Liver (tissue), 9 donors: ENCODE data around the gene MANF. TPM values are rescaled to one million over a fixed set of nuclear protein-coding genes. Genes with fewer than 3 reads are reported as not detected.

Experiments
- DNase-seq: peaks from one replicate; pipeline ENCODE4 v3.0.0-alpha.2; 2017; ENCODE audit warnings: low spot score
- H3K27ac ChIP-seq, 2 donors: one replicate each; pipeline ENCODE4 v1.7.0; 2013; ENCODE audit warnings: inconsistent platforms in 2 of 2, low read length in 2 of 2, control low read depth in 1 of 2, low read depth in 1 of 2, mild to moderate bottlenecking in 1 of 2
- H3K27me3 ChIP-seq, 4 donors: one replicate each; pipeline versions ENCODE4 v1.6.1 to v1.7.0; 2013; ENCODE audit warnings: low read length in 3 of 4, inconsistent platforms in 1 of 4, mild to moderate bottlenecking in 1 of 4, moderate library complexity in 1 of 4; ENCODE audit not compliant: control insufficient read depth in 4 of 4, insufficient read depth in 4 of 4
- H3K36me3 ChIP-seq, 4 donors: one replicate each; pipeline versions ENCODE4 v1.6.1 to v1.7.0; 2013; ENCODE audit warnings: low read length in 3 of 4, mild to moderate bottlenecking in 3 of 4, low read depth in 1 of 4, moderate library complexity in 1 of 4; ENCODE audit not compliant: control insufficient read depth in 4 of 4, insufficient read depth in 3 of 4
- H3K4me1 ChIP-seq, 4 donors: one replicate each; pipeline versions ENCODE4 v1.6.1 to v1.7.0; 2013; ENCODE audit warnings: low read length in 3 of 4, mild to moderate bottlenecking in 3 of 4, moderate library complexity in 1 of 4; ENCODE audit not compliant: control insufficient read depth in 4 of 4, insufficient read depth in 4 of 4
- H3K4me3 ChIP-seq, 3 donors: one replicate each; pipeline versions ENCODE4 v1.6.1 to v1.7.0; 2013; ENCODE audit warnings: low read length in 3 of 3, control low read depth in 1 of 3, low read depth in 1 of 3, mild to moderate bottlenecking in 1 of 3
- H3K9ac ChIP-seq, 2 donors: one replicate each; pipeline ENCODE4 v1.7.0; 2013; ENCODE audit warnings: low read length in 2 of 2, mild to moderate bottlenecking in 2 of 2, moderate library complexity in 2 of 2, control low read depth in 1 of 2, low read depth in 1 of 2
- H3K9me3 ChIP-seq, 4 donors: one replicate each; pipeline versions ENCODE4 v1.6.1 to v1.7.0; 2013; ENCODE audit warnings: low read length in 3 of 4; ENCODE audit not compliant: control insufficient read depth in 4 of 4
- EGR1 ChIP-seq, 2 donors: IDR thresholded peaks; 2 replicates each; pipeline ENCODE4 v1.6.1; 2016 to 2018; ENCODE audit warnings: antibody characterized with exemption in 2 of 2, low read depth in 2 of 2
- FOXA1 ChIP-seq: IDR thresholded peaks from 2 replicates; pipeline ENCODE4 v1.6.1; 2016; ENCODE audit warnings: antibody characterized with exemption
- FOXA2 ChIP-seq: IDR thresholded peaks from 2 replicates; pipeline ENCODE4 v1.6.1; 2016; ENCODE audit warnings: antibody characterized with exemption
- GABPA ChIP-seq, 2 donors: IDR thresholded peaks in 1 of 2; conservative IDR thresholded peaks in 1 of 2; 2 replicates each; pipeline ENCODE4 v1.6.1; 2016; ENCODE audit warnings: antibody characterized with exemption in 2 of 2, mild to moderate bottlenecking in 1 of 2, moderate library complexity in 1 of 2
- HNF4A ChIP-seq, 2 donors: conservative IDR thresholded peaks; 2 replicates each; pipeline ENCODE4 v1.6.1; 2016; ENCODE audit warnings: antibody characterized with exemption in 2 of 2, mild to moderate bottlenecking in 2 of 2
- HNF4G ChIP-seq: IDR thresholded peaks from 2 replicates; pipeline ENCODE4 v1.6.1; 2016; ENCODE audit warnings: antibody characterized with exemption
- JUND ChIP-seq, 2 donors: IDR thresholded peaks; 2 replicates each; pipeline ENCODE4 v1.6.1; 2016; ENCODE audit warnings: antibody characterized with exemption in 2 of 2
- NR2F2 ChIP-seq: IDR thresholded peaks from 2 replicates; pipeline ENCODE4 v1.6.1; 2016; ENCODE audit warnings: antibody characterized with exemption
- RXRA ChIP-seq, 2 donors: IDR thresholded peaks; 2 replicates each; pipeline ENCODE4 v1.6.1; 2017 to 2018; ENCODE audit warnings: antibody characterized with exemption in 2 of 2, mild to moderate bottlenecking in 1 of 2
- SP1 ChIP-seq: IDR thresholded peaks from 2 replicates; pipeline ENCODE4 v1.6.1; 2018; ENCODE audit warnings: antibody characterized with exemption, mild to moderate bottlenecking
- TAF1 ChIP-seq: conservative IDR thresholded peaks from 2 replicates; pipeline ENCODE4 v1.6.1; 2016; ENCODE audit warnings: antibody characterized with exemption, mild to moderate bottlenecking
- YY1 ChIP-seq: IDR thresholded peaks from 2 replicates; pipeline ENCODE4 v1.6.1; 2016; ENCODE audit warnings: antibody characterized with exemption, mild to moderate bottlenecking
- WGBS: extraction: QIAGEN DNeasy Blood & Tissue Kit; methylation state at CpG from one replicate; pipeline ENCODE4 v1.1.7; 2013; 5-methylcytosine and 5-hydroxymethylcytosine counted together
- polyA plus RNA-seq, 2 donors: library from polyadenylated mRNA; stranded (reverse) in 1 of 2; unstranded in 1 of 2; fragments of 200-250 nt in 1 of 2; fragments of >200 nt in 1 of 2; fragmentation: Nextera tagmentation in 1 of 2; extraction: Ambion mirVana in 1 of 2; gene quantifications; one replicate each; pipeline versions ENCODE4 v1.2.1 to v1.2.3, GENCODE V29; 2013 to 2015
- total RNA-seq, 2 donors: library from RNA; depleted of rRNA; stranded (reverse); fragments of >200 nt; gene quantifications; one replicate each; pipeline ENCODE4 v1.2.3, GENCODE V29; 2014
- TF ChIP-seq, protein P1 (sequence below): IDR thresholded peaks from 2 replicates; pipeline ENCODE4 v1.6.1; 2016; ENCODE audit warnings: antibody characterized with exemption, mild to moderate bottlenecking
- TF ChIP-seq, protein P2 (sequence below): fragments of 150-350 bp; IDR thresholded peaks from 2 replicates; pipeline ENCODE4 v1.5.1; 2017; ENCODE audit warnings: improper control_type of control experiment, low read depth, low read length; ENCODE audit not compliant: missing input control
- TF ChIP-seq, protein P3 (sequence below): IDR thresholded peaks from 2 replicates; pipeline ENCODE4 v1.6.1; 2016; ENCODE audit warnings: antibody characterized with exemption
- TF ChIP-seq, protein P4 (sequence below): IDR thresholded peaks from 2 replicates; pipeline ENCODE4 v1.6.1; 2016; ENCODE audit warnings: antibody characterized with exemption
- TF ChIP-seq, protein P5 (sequence below): IDR thresholded peaks from 2 replicates; pipeline ENCODE4 v1.6.1; 2016; ENCODE audit warnings: antibody characterized with exemption
- donor health status: healthy.
- donor health status: healthy.
- donor health status: healthy.
- donor health status: healthy.
- donor health status: healthy.

Gene MANF
- total and polyA plus RNA-seq, 4 donors = 28.9 to 116 (median 75.6) TPM

DNA sequence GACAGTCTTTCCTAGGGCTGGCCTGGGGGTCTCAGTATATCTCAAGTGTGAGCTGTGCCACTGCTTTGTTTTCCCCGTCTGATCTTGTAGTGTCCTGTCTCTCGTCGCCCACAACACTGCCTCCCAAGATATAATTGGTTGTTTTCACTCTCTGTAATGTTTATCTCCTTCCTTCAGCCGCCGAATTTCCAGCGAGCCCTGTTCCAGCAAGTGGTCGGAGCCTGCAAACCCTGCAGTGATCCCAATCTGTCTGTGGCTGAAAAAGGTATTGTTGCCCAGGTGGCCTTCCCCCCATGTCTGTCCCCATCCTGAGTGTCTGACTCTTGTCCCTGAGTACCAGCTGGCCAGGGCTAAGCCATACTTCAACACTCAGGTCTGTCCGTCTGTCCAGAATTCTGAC, 9.5 kb upstream of the MANF start:
- no peaks in the 10 kb centered on the region for H3K9me3 ChIP-seq
- no peaks in the 10 kb centered on the region for H3K27me3 ChIP-seq
- DNase-seq = no peak
- no peaks in the 10 kb centered on the region for H3K36me3 ChIP-seq
- H3K27ac ChIP-seq = no peak overlapping the region
- 84% methylated on average over 8 of the region's 8 CpGs for WGBS
- no peak overlapping the region for H3K4me3 ChIP-seq
- H3K9ac ChIP-seq = no peak overlapping the region
- TF ChIP-seq, protein P1, sequence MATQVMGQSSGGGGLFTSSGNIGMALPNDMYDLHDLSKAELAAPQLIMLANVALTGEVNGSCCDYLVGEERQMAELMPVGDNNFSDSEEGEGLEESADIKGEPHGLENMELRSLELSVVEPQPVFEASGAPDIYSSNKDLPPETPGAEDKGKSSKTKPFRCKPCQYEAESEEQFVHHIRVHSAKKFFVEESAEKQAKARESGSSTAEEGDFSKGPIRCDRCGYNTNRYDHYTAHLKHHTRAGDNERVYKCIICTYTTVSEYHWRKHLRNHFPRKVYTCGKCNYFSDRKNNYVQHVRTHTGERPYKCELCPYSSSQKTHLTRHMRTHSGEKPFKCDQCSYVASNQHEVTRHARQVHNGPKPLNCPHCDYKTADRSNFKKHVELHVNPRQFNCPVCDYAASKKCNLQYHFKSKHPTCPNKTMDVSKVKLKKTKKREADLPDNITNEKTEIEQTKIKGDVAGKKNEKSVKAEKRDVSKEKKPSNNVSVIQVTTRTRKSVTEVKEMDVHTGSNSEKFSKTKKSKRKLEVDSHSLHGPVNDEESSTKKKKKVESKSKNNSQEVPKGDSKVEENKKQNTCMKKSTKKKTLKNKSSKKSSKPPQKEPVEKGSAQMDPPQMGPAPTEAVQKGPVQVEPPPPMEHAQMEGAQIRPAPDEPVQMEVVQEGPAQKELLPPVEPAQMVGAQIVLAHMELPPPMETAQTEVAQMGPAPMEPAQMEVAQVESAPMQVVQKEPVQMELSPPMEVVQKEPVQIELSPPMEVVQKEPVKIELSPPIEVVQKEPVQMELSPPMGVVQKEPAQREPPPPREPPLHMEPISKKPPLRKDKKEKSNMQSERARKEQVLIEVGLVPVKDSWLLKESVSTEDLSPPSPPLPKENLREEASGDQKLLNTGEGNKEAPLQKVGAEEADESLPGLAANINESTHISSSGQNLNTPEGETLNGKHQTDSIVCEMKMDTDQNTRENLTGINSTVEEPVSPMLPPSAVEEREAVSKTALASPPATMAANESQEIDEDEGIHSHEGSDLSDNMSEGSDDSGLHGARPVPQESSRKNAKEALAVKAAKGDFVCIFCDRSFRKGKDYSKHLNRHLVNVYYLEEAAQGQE = no peak
- TF ChIP-seq EGR1 (IDR thresholded peaks at IDR 0.05; ENCODE audit: low read depth in 2 of 2) (no peak), TAF1 (no peak), FOXA1 (no peak), NR2F2 (no peak), FOXA2 (no peak), GABPA (IDR thresholded peaks at IDR 0.05 in 1 of 2, conservative IDR thresholded peaks at IDR 0.05 in 1 of 2) (no peak), JUND (IDR thresholded peaks at IDR 0.05) (no peak), HNF4G (no peak), RXRA (IDR thresholded peaks at IDR 0.05) (no peak), HNF4A (conservative IDR thresholded peaks at IDR 0.05) (no peak), YY1 (no peak)
- TF ChIP-seq, protein P2, sequence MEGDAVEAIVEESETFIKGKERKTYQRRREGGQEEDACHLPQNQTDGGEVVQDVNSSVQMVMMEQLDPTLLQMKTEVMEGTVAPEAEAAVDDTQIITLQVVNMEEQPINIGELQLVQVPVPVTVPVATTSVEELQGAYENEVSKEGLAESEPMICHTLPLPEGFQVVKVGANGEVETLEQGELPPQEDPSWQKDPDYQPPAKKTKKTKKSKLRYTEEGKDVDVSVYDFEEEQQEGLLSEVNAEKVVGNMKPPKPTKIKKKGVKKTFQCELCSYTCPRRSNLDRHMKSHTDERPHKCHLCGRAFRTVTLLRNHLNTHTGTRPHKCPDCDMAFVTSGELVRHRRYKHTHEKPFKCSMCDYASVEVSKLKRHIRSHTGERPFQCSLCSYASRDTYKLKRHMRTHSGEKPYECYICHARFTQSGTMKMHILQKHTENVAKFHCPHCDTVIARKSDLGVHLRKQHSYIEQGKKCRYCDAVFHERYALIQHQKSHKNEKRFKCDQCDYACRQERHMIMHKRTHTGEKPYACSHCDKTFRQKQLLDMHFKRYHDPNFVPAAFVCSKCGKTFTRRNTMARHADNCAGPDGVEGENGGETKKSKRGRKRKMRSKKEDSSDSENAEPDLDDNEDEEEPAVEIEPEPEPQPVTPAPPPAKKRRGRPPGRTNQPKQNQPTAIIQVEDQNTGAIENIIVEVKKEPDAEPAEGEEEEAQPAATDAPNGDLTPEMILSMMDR = no peak
- TF ChIP-seq, protein P3, sequence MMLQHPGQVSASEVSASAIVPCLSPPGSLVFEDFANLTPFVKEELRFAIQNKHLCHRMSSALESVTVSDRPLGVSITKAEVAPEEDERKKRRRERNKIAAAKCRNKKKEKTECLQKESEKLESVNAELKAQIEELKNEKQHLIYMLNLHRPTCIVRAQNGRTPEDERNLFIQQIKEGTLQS = no peak
- TF ChIP-seq, protein P4, sequence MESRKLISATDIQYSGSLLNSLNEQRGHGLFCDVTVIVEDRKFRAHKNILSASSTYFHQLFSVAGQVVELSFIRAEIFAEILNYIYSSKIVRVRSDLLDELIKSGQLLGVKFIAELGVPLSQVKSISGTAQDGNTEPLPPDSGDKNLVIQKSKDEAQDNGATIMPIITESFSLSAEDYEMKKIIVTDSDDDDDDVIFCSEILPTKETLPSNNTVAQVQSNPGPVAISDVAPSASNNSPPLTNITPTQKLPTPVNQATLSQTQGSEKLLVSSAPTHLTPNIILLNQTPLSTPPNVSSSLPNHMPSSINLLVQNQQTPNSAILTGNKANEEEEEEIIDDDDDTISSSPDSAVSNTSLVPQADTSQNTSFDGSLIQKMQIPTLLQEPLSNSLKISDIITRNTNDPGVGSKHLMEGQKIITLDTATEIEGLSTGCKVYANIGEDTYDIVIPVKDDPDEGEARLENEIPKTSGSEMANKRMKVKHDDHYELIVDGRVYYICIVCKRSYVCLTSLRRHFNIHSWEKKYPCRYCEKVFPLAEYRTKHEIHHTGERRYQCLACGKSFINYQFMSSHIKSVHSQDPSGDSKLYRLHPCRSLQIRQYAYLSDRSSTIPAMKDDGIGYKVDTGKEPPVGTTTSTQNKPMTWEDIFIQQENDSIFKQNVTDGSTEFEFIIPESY = no peak
- TF ChIP-seq, protein P5, sequence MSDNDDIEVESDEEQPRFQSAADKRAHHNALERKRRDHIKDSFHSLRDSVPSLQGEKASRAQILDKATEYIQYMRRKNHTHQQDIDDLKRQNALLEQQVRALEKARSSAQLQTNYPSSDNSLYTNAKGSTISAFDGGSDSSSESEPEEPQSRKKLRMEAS = no peak
- H3K4me1 ChIP-seq = peaks cover 0 to 11% (median 8%) of the 10 kb centered on the region in 4 donors

DNA sequence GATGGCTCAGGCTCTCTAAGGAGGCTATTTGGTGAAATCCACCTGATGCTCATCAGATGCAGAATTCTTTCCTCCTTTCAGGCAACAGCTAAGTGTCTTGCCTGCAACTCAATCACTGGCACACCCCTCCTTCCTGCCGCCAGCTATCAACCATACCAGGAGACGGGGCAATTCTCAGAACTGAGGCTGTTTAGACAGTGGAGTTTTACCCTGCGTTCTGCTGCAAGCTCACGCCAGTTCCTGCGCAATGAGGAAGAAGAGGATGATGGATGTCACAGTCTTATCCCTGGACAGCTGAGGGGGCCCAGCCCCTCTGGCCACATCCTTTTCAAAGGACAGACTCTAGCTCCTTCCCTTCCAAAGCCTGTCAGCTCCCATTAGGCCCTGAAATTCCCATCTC, 7.0 kb upstream of the MANF start:
- Histone ChIP-seq H3K4me3 (no peak overlapping the region), H3K4me1 (peaks cover 0 to 10% (median 8%) of the 10 kb centered on the region in 4 donors), H3K9me3 (no peaks in the 10 kb centered on the region), H3K27me3 (no peaks in the 10 kb centered on the region), H3K9ac (no peak overlapping the region), H3K36me3 (no peaks in the 10 kb centered on the region), H3K27ac (no peak overlapping the region)
- WGBS = 78% methylated on average over 5 of the region's 5 CpGs
- DNase-seq = no peak
- no peak for TF ChIP-seq SP1
- TF ChIP-seq TAF1 = no peak
- TF ChIP-seq FOXA2 = no peak
- TF ChIP-seq, protein P5 = no peak
- TF ChIP-seq, protein P1 = no peak
- no peak for TF ChIP-seq JUND (IDR thresholded peaks at IDR 0.05)
- TF ChIP-seq GABPA (IDR thresholded peaks at IDR 0.05 in 1 of 2, conservative IDR thresholded peaks at IDR 0.05 in 1 of 2) = no peak
- no peak for TF ChIP-seq FOXA1
- TF ChIP-seq, protein P2 = no peak
